Measurements from ENCODE around the gene NCLN.
A peak's percentile ranks its signal among the peaks of the same experiment; 100 is the strongest.
"Not testable (repeated sequence)": the region's sequence is repeated elsewhere in the genome, so short reads cannot be mapped to it uniquely, and the experiment has no call there.

Gene NCLN

DNA sequence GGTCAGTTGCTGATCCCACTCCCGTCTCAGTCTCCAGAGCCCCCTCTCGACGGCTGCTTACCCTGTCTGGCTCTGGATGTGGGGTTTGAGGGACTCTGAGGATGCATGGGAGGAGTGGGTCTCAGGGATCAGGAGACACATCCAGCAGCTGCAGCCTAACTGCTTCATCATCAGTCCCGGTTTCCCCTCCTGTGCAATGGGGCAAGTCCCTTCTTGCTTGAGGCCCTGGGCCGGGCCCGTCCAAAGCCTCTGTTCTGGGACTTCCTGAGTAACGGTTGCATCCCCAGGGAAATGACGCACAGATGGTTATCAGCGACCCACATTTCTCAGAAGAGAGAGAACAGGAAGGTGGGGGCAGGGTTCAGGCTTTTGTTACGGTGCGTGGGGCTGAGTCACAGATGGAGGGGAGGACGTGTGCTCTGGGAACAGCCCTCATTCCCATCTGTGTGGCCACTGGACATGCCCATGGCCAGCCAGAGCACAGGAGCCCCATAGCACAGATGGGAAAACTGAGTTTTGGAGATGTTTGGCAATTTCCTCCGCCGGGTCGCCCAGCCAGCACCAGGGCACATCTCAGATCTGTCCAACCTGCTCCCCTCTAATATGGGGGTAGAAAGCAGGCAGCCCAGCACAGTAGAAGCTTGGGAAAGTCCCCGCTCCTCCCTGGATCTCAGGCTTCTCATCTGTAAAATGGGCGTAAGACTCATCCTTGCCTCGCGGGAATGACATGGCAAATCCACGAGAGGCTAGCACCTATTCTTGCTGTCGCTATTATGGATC lies 30.6 kb upstream of the NCLN start:
- DNase-seq (ENCODE audit: low read depth in 2 of 2), result peak; percentile 71 to 83

DNA sequence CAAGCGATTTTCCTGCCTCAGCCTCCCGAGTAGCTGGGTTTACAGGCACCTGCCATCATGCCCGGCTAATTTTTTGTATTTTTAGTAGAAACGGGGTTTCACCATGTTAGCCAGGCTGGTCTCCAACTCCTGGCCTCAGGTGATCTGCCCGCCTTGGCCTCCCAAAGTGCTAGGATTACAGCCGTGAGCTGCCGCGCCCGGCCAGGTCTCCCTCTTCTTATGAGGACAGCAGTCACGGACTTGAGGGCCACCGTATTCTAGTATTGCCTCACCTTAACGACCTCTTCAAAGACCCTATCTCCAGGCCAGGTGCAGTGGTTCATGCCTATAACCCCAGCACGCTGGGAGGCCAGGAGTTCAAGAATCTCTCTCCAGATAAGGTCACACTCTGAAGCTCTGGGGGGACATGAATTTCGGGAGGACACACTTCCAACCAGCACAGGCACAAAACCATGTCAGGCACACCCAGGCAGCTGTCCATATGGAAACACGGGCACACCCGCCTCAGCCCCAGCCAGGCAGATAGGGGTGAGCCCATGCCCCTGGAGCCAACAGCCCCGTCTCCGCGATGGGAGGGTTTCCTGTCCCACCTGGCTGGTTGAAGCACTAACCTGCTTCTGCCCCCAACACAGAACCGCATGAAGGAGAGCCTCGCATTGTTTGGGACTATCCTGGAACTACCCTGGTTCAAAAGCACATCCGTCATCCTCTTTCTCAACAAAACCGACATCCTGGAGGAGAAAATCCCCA lies 28.5 kb upstream of the NCLN start:
- no peak for DNase-seq (ENCODE audit: low read depth in 2 of 2)

DNA sequence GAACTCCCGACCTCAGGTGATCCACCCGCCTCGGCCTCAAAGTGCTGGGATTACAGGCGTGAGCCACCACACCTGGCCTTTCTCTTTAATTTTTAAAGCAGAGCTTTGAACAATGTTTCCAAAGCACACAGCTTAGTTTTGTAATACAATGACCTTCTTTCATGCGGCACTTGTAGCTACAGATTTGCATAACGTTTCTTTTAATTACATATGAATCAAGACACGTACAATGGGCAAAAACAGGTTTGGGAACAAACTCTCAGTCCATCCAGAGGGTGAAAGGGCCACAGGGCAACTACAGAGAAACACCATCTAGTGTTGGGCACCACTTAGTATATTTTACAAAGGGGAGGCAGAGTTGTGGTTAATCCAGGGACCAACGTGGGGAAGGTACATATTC lies 26.2 kb upstream of the NCLN start:
- no peak for DNase-seq (ENCODE audit: low read depth in 2 of 2)

DNA sequence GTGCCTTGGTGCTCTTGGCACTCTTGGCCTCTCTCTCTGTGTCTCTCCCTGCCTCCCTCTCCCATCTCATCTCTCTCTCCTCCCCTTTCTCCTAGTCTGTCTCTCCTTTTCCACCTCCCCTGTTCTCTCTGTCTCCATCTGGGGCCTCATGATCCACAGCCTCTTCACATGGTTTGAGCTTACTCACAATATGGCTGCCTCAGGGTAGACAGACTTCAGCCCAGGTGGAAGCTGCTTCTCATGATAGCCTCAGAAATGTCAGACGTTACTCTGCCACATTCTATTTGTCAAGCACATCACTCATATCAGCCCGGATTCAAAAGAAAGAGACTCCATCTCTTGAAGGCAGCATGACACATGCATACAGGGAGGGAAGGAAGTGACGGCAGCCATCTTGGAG lies 25.5 kb upstream of the NCLN start:
- no peak for DNase-seq (ENCODE audit: low read depth in 2 of 2)

DNA sequence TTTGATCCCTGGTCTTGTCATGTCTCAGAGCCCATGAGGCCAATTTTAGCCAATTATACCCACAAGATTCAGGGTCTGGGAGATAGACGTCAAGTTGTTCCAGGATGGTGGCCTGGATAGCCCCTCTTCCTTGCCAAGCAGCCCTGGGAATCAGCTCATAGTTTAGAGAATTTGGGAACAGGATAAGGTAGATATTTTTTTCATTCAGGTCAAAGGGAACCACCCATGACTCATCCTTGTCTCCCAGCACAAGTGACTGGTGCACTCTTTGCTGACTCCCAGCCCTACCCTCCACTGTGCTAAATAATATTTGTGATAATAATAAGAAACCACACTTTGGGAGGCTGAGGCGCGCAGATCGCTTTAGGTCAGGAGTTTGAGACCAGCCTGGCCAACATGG lies 24.3 kb upstream of the NCLN start:
- DNase-seq (ENCODE audit: low read depth in 2 of 2), result no peak

DNA sequence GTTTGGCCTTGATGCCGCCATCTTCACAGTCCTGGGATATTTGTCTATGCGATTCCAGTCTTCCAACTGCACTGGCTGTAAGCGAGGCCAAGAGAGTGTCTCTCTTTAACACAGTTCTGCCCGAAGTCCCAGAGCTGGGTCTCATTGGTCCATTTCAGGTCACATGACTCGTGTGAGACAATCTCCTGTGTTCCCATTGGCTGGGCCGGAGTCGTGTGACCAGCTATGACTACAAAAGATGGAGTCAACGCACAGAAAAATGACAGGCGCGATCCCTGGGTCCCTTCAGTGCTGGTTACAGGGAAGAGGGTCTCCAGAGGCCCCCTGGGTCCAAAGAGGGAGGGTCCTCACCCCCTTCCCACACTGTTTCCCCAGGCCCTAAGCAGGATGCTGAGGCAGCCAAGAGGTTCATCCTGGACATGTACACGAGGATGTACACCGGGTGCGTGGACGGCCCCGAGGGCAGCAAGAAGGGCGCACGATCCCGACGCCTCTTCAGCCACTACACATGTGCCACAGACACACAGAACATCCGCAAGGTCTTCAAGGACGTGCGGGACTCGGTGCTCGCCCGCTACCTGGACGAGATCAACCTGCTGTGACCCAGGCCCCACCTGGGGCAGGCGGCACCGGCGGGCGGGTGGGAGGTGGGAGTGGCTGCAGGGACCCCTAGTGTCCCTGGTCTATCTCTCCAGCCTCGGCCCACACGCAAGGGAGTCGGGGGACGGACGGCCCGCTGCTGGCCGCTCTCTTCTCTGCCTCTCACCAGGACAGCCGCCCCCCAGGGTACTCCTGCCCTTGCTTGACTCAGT lies 23.1 kb upstream of the NCLN start:
- no peak for DNase-seq (ENCODE audit: low read depth in 2 of 2)

- DNase-seq (ENCODE audit: low read depth in 2 of 2), result peak; percentile 54 to 63
Observed at GRCh38 chr19:3163230-3163886, 22.4 kb upstream of the NCLN start.

DNA sequence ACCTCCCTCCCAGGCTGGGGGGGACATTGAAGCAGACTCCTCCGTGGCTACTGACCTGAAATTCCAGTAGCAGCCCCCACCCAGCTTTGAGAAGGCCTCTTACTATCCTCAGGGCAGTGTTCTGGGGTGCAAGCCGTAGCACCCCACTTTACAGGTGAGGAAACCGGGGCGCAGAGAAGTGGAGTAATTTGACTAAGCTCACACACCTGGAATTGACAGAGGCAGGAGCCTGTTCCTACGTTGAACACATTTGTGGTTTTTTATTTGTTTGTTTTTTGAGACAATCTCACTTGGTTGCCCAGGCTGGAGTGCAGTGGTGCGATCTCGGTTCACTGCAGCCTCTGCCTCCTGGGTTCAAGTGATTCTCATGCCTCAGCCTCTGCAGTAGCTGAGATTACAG lies 21.8 kb upstream of the NCLN start:
- DNase-seq (ENCODE audit: low read depth in 2 of 2), result no peak

DNA sequence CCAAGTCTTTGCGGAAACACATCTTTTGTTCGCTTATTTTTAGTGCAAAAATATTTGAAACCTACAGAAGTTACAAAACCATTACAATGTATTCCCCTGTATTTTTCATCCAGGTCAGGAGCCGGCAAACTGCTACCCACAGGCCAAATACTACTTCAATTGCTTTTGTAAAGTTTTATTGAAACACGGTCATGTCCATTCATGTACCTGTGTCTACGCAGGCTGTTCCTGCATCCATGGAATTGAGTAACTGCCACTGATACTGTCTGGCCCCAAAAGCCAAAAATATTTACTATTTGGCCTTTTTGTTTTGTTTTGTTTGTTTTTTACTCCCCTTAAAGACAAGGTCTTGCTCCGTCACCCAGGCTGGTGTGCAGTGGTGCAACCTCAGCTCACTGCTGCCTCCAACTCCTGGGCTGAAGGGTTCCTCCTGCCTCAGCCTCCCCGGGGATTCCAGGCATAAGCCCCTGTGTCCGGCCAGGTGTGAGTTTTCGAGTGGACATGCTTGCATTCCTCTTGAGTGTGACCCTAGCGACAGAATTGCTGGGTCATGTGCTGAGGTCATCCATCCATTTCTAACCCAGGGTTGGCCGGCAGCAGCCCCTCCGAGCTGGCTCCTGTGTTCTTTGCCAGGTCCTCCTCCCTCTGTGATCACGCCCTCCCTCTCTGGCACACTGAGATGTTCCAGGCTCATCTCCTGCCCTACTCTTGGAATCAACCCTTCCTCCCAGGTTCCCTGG lies 18.0 kb upstream of the NCLN start:
- DNase-seq (ENCODE audit: low read depth in 2 of 2), result no peak

- no peak for DNase-seq (ENCODE audit: low read depth in 2 of 2)
Observed at GRCh38 chr19:3171894-3172672, 13.6 kb upstream of the NCLN start.

DNA sequence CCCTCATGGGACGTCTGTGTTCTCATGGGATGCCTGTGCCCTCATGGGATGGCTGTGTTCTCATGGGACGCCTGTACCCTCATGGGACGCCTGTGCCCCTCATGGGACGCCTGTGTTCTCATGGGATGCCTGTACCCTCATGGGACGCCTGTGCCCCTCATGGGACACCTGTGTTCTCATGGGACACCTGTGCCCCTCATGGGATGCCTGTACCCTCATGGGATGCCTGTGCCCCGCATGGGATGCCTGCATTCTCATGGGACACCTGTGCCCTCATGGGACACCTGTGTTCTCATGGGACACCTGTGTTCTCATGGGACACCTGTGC lies 13.1 kb upstream of the NCLN start:
- DNase-seq (ENCODE audit: low read depth in 2 of 2), result not testable (repeated sequence)

GRCh38 chr19:3175781-3176714 lies 9.7 kb upstream of the NCLN start:
- DNase-seq (ENCODE audit: low read depth in 2 of 2), result no peak

GRCh38 chr19:3176715-3177501 lies 8.8 kb upstream of the NCLN start:
- DNase-seq (ENCODE audit: low read depth in 2 of 2), result peak; percentile 59 to 68

GRCh38 chr19:3178377-3178972 lies 7.3 kb upstream of the NCLN start, which contains the start of gene S1PR4:
Gene S1PR4 (plus strand): TSS chr19:3178769. CDS start chr19:3178793, 24 bp downstream.
- peak in 1 of 2 donors; percentile 51 for DNase-seq (ENCODE audit: low read depth in 2 of 2)

DNA sequence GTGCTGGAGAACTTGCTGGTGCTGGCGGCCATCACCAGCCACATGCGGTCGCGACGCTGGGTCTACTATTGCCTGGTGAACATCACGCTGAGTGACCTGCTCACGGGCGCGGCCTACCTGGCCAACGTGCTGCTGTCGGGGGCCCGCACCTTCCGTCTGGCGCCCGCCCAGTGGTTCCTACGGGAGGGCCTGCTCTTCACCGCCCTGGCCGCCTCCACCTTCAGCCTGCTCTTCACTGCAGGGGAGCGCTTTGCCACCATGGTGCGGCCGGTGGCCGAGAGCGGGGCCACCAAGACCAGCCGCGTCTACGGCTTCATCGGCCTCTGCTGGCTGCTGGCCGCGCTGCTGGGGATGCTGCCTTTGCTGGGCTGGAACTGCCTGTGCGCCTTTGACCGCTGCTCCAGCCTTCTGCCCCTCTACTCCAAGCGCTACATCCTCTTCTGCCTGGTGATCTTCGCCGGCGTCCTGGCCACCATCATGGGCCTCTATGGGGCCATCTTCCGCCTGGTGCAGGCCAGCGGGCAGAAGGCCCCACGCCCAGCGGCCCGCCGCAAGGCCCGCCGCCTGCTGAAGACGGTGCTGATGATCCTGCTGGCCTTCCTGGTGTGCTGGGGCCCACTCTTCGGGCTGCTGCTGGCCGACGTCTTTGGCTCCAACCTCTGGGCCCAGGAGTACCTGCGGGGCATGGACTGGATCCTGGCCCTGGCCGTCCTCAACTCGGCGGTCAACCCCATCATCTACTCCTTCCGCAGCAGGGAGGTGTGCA lies 6.6 kb upstream of the NCLN start:
- DNase-seq (ENCODE audit: low read depth in 2 of 2), result no peak

DNA sequence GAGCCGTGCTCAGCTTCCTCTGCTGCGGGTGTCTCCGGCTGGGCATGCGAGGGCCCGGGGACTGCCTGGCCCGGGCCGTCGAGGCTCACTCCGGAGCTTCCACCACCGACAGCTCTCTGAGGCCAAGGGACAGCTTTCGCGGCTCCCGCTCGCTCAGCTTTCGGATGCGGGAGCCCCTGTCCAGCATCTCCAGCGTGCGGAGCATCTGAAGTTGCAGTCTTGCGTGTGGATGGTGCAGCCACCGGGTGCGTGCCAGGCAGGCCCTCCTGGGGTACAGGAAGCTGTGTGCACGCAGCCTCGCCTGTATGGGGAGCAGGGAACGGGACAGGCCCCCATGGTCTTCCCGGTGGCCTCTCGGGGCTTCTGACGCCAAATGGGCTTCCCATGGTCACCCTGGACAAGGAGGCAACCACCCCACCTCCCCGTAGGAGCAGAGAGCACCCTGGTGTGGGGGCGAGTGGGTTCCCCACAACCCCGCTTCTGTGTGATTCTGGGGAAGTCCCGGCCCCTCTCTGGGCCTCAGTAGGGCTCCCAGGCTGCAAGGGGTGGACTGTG lies 5.9 kb upstream of the NCLN start:
- DNase-seq (ENCODE audit: low read depth in 2 of 2), result peak in 1 of 2 donors; percentile 37

Data from stimulated activated CD8-positive, alpha-beta memory T cell treated with anti-CD3 and anti-CD28 coated beads, Interleukin-7, amount 100 ng/mL, for 4 hours (primary cell).